ENCODE results near the gene NCR2. TPM values are rescaled to one million over a fixed set of nuclear protein-coding genes. Genes with fewer than 3 reads are reported as not detected.
A peak's percentile ranks its signal among the peaks of the same experiment; 100 is the strongest.

Gene NCR2
- total and polyA plus RNA-seq, 2 of the 13 experiments (the other 11 are each of a cell fraction or from before 2014, with no cell fraction given), result not detected

DNA sequence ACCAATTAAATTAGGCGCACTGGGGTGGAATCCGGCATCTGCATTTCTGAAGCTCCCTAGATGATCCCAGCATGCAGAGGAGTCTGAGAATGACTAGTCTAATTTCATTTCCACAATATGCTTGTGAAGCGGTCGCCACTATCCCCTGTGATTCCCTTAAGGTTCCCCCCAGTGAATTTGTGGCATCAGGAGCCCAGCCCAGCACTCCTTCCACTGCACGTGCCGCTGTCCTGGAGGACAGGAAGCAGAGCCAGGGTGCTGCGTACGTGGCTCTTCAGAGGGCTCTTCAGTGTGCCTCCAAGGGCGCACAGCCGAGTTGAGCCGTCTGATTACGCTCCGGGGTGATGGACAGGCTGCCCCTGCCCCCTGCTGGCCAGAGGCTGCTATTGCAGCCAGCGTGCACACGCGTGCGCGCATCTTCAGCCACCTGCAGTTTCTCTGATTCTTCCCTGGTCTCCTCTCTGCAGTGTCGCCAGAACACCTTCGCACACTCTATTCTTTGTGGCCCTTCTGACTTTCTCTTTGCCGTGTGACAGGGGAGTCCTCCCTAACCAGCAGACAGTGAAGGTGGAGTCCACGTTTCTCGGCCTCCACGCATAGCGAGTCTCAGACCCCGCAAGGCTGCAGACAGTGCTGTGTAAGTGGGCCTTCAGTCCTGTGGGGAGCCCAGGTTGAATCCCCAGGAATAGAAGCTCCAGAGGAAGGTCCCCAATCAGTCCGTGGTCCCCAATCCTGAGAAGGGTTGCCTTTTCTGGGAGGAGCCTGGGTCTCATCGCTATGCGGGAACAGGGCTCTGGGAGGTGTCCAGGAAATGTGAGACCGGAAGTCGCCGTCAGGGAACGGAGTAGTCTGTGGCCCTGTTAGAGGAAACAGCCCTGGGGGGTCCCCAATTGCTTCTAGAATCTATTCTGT, 16.5 kb upstream of the NCR2 start (continued):
- TF ChIP-seq KDM5A (IDR thresholded peaks at IDR 0.05; ENCODE audit: borderline replicate concordance, low read length), result no peak
- TF ChIP-seq PAX8 (CRISPR knock-in tag; IDR thresholded peaks at IDR 0.05; ENCODE audit: borderline replicate concordance), result no peak
- TF ChIP-seq ZIK1 (CRISPR knock-in tag; IDR thresholded peaks at IDR 0.05; ENCODE audit: borderline replicate concordance, low read depth), result no peak
- TF ChIP-seq SOX13 (IDR thresholded peaks at IDR 0.05), result no peak
- TF ChIP-seq SOX13 (CRISPR knock-in tag; conservative IDR thresholded peaks at IDR 0.05 in 1 of 2, IDR thresholded peaks at IDR 0.05 in 1 of 2), result peak in 1 of 2 experiments; percentile 47; a peak in 2 of 4 replicates
- TF ChIP-seq ETV6 (CRISPR knock-in tag; conservative IDR thresholded peaks at IDR 0.05), result no peak
- TF ChIP-seq ZSCAN29 (CRISPR knock-in tag; conservative IDR thresholded peaks at IDR 0.05), result no peak
- TF ChIP-seq, protein P1, sequence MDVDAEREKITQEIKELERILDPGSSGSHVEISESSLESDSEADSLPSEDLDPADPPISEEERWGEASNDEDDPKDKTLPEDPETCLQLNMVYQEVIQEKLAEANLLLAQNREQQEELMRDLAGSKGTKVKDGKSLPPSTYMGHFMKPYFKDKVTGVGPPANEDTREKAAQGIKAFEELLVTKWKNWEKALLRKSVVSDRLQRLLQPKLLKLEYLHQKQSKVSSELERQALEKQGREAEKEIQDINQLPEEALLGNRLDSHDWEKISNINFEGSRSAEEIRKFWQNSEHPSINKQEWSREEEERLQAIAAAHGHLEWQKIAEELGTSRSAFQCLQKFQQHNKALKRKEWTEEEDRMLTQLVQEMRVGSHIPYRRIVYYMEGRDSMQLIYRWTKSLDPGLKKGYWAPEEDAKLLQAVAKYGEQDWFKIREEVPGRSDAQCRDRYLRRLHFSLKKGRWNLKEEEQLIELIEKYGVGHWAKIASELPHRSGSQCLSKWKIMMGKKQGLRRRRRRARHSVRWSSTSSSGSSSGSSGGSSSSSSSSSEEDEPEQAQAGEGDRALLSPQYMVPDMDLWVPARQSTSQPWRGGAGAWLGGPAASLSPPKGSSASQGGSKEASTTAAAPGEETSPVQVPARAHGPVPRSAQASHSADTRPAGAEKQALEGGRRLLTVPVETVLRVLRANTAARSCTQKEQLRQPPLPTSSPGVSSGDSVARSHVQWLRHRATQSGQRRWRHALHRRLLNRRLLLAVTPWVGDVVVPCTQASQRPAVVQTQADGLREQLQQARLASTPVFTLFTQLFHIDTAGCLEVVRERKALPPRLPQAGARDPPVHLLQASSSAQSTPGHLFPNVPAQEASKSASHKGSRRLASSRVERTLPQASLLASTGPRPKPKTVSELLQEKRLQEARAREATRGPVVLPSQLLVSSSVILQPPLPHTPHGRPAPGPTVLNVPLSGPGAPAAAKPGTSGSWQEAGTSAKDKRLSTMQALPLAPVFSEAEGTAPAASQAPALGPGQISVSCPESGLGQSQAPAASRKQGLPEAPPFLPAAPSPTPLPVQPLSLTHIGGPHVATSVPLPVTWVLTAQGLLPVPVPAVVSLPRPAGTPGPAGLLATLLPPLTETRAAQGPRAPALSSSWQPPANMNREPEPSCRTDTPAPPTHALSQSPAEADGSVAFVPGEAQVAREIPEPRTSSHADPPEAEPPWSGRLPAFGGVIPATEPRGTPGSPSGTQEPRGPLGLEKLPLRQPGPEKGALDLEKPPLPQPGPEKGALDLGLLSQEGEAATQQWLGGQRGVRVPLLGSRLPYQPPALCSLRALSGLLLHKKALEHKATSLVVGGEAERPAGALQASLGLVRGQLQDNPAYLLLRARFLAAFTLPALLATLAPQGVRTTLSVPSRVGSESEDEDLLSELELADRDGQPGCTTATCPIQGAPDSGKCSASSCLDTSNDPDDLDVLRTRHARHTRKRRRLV (CRISPR knock-in tag; IDR thresholded peaks at IDR 0.05), result no peak
- TF ChIP-seq, protein P2, sequence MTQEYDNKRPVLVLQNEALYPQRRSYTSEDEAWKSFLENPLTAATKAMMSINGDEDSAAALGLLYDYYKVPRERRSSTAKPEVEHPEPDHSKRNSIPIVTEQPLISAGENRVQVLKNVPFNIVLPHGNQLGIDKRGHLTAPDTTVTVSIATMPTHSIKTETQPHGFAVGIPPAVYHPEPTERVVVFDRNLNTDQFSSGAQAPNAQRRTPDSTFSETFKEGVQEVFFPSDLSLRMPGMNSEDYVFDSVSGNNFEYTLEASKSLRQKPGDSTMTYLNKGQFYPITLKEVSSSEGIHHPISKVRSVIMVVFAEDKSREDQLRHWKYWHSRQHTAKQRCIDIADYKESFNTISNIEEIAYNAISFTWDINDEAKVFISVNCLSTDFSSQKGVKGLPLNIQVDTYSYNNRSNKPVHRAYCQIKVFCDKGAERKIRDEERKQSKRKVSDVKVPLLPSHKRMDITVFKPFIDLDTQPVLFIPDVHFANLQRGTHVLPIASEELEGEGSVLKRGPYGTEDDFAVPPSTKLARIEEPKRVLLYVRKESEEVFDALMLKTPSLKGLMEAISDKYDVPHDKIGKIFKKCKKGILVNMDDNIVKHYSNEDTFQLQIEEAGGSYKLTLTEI (CRISPR knock-in tag; conservative IDR thresholded peaks at IDR 0.05), result no peak
- TF ChIP-seq NFIC (IDR thresholded peaks at IDR 0.05; ENCODE audit: low read length), result no peak
- TF ChIP-seq ZBTB1 (CRISPR knock-in tag; IDR thresholded peaks at IDR 0.05; ENCODE audit: borderline replicate concordance), result no peak
- TF ChIP-seq, protein P3, sequence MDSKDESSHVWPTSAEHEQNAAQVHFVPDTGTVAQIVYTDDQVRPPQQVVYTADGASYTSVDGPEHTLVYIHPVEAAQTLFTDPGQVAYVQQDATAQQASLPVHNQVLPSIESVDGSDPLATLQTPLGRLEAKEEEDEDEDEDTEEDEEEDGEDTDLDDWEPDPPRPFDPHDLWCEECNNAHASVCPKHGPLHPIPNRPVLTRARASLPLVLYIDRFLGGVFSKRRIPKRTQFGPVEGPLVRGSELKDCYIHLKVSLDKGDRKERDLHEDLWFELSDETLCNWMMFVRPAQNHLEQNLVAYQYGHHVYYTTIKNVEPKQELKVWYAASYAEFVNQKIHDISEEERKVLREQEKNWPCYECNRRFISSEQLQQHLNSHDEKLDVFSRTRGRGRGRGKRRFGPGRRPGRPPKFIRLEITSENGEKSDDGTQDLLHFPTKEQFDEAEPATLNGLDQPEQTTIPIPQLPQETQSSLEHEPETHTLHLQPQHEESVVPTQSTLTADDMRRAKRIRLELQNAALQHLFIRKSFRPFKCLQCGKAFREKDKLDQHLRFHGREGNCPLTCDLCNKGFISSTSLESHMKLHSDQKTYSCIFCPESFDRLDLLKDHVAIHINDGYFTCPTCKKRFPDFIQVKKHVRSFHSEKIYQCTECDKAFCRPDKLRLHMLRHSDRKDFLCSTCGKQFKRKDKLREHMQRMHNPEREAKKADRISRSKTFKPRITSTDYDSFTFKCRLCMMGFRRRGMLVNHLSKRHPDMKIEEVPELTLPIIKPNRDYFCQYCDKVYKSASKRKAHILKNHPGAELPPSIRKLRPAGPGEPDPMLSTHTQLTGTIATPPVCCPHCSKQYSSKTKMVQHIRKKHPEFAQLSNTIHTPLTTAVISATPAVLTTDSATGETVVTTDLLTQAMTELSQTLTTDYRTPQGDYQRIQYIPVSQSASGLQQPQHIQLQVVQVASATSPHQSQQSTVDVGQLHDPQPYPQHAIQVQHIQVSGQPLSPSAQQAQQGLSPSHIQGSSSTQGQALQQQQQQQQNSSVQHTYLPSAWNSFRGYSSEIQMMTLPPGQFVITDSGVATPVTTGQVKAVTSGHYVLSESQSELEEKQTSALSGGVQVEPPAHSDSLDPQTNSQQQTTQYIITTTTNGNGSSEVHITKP (CRISPR knock-in tag; IDR thresholded peaks at IDR 0.05; ENCODE audit: low read depth), result peak; percentile 68
- no peak for TF ChIP-seq CENPT (CRISPR knock-in tag; IDR thresholded peaks at IDR 0.05; ENCODE audit: low read depth)
- no peak for TF ChIP-seq ZBTB3 (CRISPR knock-in tag; IDR thresholded peaks at IDR 0.05; ENCODE audit: borderline replicate concordance, low read depth)
- TF ChIP-seq SMC3 (IDR thresholded peaks at IDR 0.05; ENCODE audit: low read length), result peak; percentile 37; the same call in 1 of the 2 replicates
- no peak for TF ChIP-seq BRCA1 (CRISPR knock-in tag; IDR thresholded peaks at IDR 0.05)
- TF ChIP-seq NCOA2 (CRISPR knock-in tag; IDR thresholded peaks at IDR 0.05), result no peak

Measured in HepG2 (cell line).